ENCODE measurements around the gene PPARG.
"Not testable (repeated sequence)": the region's sequence is repeated elsewhere in the genome, so short reads cannot be mapped to it uniquely, and the experiment has no call there.

Gene PPARG

GRCh38 chr3:12288182-12289129 is at the start of gene PPARG:
Gene PPARG, plus strand, starts transcription at chr3:12289070. Its CDS starts 90,642 bp downstream, at chr3:12379712.
- DNase-seq (ENCODE audit: low read depth): peak; percentile 45

GRCh38 chr3:12239301-12239700 is 49.6 kb upstream of the PPARG start:
- no peak for DNase-seq (ENCODE audit: low read depth)

- DNase-seq (ENCODE audit: low read depth): no peak
Observed at GRCh38 chr3:12242772-12243171, 46.1 kb upstream of the PPARG start.

- no peak for DNase-seq (ENCODE audit: low read depth)
Observed at GRCh38 chr3:12246497-12247163, 42.2 kb upstream of the PPARG start.

- no peak for DNase-seq (ENCODE audit: low read depth)
Observed at GRCh38 chr3:12247411-12247810, 41.5 kb upstream of the PPARG start.

- DNase-seq (ENCODE audit: low read depth): no peak
Observed at GRCh38 chr3:12249519-12249918, 39.4 kb upstream of the PPARG start.

GRCh38 chr3:12252889-12253288 is 36.0 kb upstream of the PPARG start:
- no peak for DNase-seq (ENCODE audit: low read depth)

GRCh38 chr3:12253516-12254343 is 35.1 kb upstream of the PPARG start:
- no peak for DNase-seq (ENCODE audit: low read depth)

GRCh38 chr3:12255393-12255792 is 33.5 kb upstream of the PPARG start:
- DNase-seq (ENCODE audit: low read depth): no peak

- no peak for DNase-seq (ENCODE audit: low read depth)
Observed at GRCh38 chr3:12258911-12259310, 30.0 kb upstream of the PPARG start.

- not testable (repeated sequence) for DNase-seq (ENCODE audit: low read depth)
Observed at GRCh38 chr3:12262173-12262572, 26.7 kb upstream of the PPARG start.

- no peak for DNase-seq (ENCODE audit: low read depth)
Observed at GRCh38 chr3:12265508-12265907, 23.4 kb upstream of the PPARG start.

GRCh38 chr3:12266038-12266437 is 22.8 kb upstream of the PPARG start:
- DNase-seq (ENCODE audit: low read depth): no peak

GRCh38 chr3:12267376-12268030 is 21.4 kb upstream of the PPARG start:
- no peak for DNase-seq (ENCODE audit: low read depth)

GRCh38 chr3:12268049-12268735 is 20.7 kb upstream of the PPARG start:
- DNase-seq (ENCODE audit: low read depth): no peak

GRCh38 chr3:12270976-12271375 is 17.9 kb upstream of the PPARG start:
- DNase-seq (ENCODE audit: low read depth): no peak

GRCh38 chr3:12273045-12273695 is 15.7 kb upstream of the PPARG start:
- DNase-seq (ENCODE audit: low read depth): no peak

GRCh38 chr3:12275974-12276650 is 12.8 kb upstream of the PPARG start:
- no peak for DNase-seq (ENCODE audit: low read depth)

GRCh38 chr3:12276827-12277226 is 12.0 kb upstream of the PPARG start:
- DNase-seq (ENCODE audit: low read depth): not testable (repeated sequence)

GRCh38 chr3:12278566-12278965 is 10.3 kb upstream of the PPARG start:
- DNase-seq (ENCODE audit: low read depth): no peak

Data from fibroblast of the conjunctiva (primary cell).